HepG2 (cell line): ENCODE measurements around the gene GOLGA3. TPM values are rescaled to one million over a fixed set of nuclear protein-coding genes. Genes with fewer than 3 reads are reported as not detected.

ENCODE experiments used
- ETS1 ChIP-seq: sonication (generic); formaldehyde crosslinking; IDR thresholded peaks from 2 replicates; pipeline ENCODE4 v1.4.0; 2020; ENCODE audit warnings: missing genetic modification reagents
- GTF3A ChIP-seq: sonication (generic); formaldehyde crosslinking; conservative IDR thresholded peaks from 2 replicates; pipeline ENCODE4 v1.4.0; 2020; ENCODE audit warnings: mild to moderate bottlenecking, missing genetic modification reagents
- ISL2 ChIP-seq: sonication (generic); formaldehyde crosslinking; IDR thresholded peaks from 2 replicates; pipeline ENCODE4 v1.5.0; 2020; ENCODE audit warnings: missing genetic modification reagents
- KMT2A ChIP-seq: sonication (generic); formaldehyde crosslinking; IDR thresholded peaks from 2 replicates; pipeline ENCODE4 v1.4.0; 2020; ENCODE audit warnings: missing genetic modification reagents
- MED1 ChIP-seq: sonication (generic); formaldehyde crosslinking; IDR thresholded peaks from 2 replicates; pipeline ENCODE4 v1.4.0; 2020; ENCODE audit warnings: missing genetic modification reagents
- MEIS2 ChIP-seq: sonication (generic); formaldehyde crosslinking; IDR thresholded peaks from 2 replicates; pipeline ENCODE4 v1.9.0; 2021; ENCODE audit warnings: mild to moderate bottlenecking, missing genetic modification reagents
- PHF20 ChIP-seq: sonication (generic); formaldehyde crosslinking; IDR thresholded peaks from 2 replicates; pipeline ENCODE4 v1.5.0; 2020; ENCODE audit warnings: mild to moderate bottlenecking, missing genetic modification reagents
- SIX1 ChIP-seq: sonication (generic); formaldehyde crosslinking; IDR thresholded peaks from 2 replicates; pipeline ENCODE4 v1.4.0; 2020; ENCODE audit warnings: missing genetic modification reagents, borderline replicate concordance
- SNRNP70 ChIP-seq: fragments of 200-400 bp; formaldehyde crosslinking; IDR thresholded peaks from 2 replicates; pipeline ENCODE4 v1.6.1; 2017; ENCODE audit warnings: mild to moderate bottlenecking, low read depth, low read length, moderate library complexity
- THAP8 ChIP-seq: sonication (generic); formaldehyde crosslinking; IDR thresholded peaks from 2 replicates; pipeline ENCODE4 v1.5.1; 2020; ENCODE audit warnings: missing genetic modification reagents, mild to moderate bottlenecking, borderline replicate concordance
- ZBTB1 ChIP-seq: sonication (generic); formaldehyde crosslinking; IDR thresholded peaks from 2 replicates; pipeline ENCODE4 v1.4.0; 2020; ENCODE audit warnings: missing genetic modification reagents, borderline replicate concordance
- ZBTB44 ChIP-seq: sonication (generic); formaldehyde crosslinking; IDR thresholded peaks from 2 replicates; pipeline ENCODE4 v1.4.0; 2020; ENCODE audit warnings: missing genetic modification reagents
- ZHX2 ChIP-seq, 2 experiments: sonication (generic) in 1 of 2; formaldehyde crosslinking in 1 of 2; IDR thresholded peaks; 2 replicates each; pipeline versions ENCODE4 v1.6.1 to v1.9.0; 2014 to 2022; ENCODE audit warnings: antibody characterized with exemption in 1 of 2, borderline replicate concordance in 1 of 2, inconsistent platforms in 1 of 2, low read depth in 1 of 2, missing genetic modification reagents in 1 of 2
- ZNF556 ChIP-seq: sonication (generic); formaldehyde crosslinking; IDR thresholded peaks from 2 replicates; pipeline ENCODE4 v1.4.0; 2020; ENCODE audit warnings: mild to moderate bottlenecking, missing genetic modification reagents, borderline replicate concordance
- ZNF577 ChIP-seq: sonication (generic); formaldehyde crosslinking; IDR thresholded peaks from 2 replicates; pipeline ENCODE4 v1.4.0; 2020; ENCODE audit warnings: mild to moderate bottlenecking, low read depth, missing genetic modification reagents, borderline replicate concordance
- ZNF761 ChIP-seq: sonication (generic); formaldehyde crosslinking; conservative IDR thresholded peaks from 2 replicates; pipeline ENCODE4 v1.4.0; 2020; ENCODE audit warnings: mild to moderate bottlenecking, missing genetic modification reagents
- ZNF768 ChIP-seq: sonication (generic); formaldehyde crosslinking; IDR thresholded peaks from 2 replicates; pipeline ENCODE4 v1.4.0; 2020; ENCODE audit warnings: missing genetic modification reagents
- ZNF800 ChIP-seq: sonication (generic); formaldehyde crosslinking; IDR thresholded peaks from 2 replicates; pipeline ENCODE4 v1.4.0; 2020; ENCODE audit warnings: missing genetic modification reagents
- polyA plus RNA-seq, 8 experiments: library from polyadenylated mRNA; depleted of rRNA in 3 of 8; stranded (reverse) in 7 of 8; unstranded in 1 of 8; fragments of >200 nt; fragmentation: Illumina TruSeq in 4 of 8; extraction: Trizol in 4 of 8; gene quantifications; 2 replicates each; pipeline versions ENCODE4 v1.2.1 to v1.2.3, GENCODE V29; 2011 to 2016; ENCODE audit warnings: low read depth in 4 of 8, missing spikeins in 1 of 8, mixed read lengths in 1 of 8; ENCODE audit not compliant: insufficient read depth in 1 of 8
- total RNA-seq, 5 experiments: library from RNA; depleted of rRNA; stranded (reverse); fragments of >200 nt; fragmentation: Illumina TruSeq; extraction: Trizol; gene quantifications; 2 replicates each; pipeline ENCODE4 v1.2.3, GENCODE V29; 2016; ENCODE audit warnings: low read depth in 1 of 5

The GOLGA3 gene
- total and polyA plus RNA-seq, 2 of the 13 experiments (the other 11 are each of a cell fraction or from before 2014, with no cell fraction given), result 22.0 to 43.0 TPM

- TF ChIP-seq ZHX2 (IDR thresholded peaks at IDR 0.05; ENCODE audit: low read depth) (no peak), ZHX2 (CRISPR knock-in tag; IDR thresholded peaks at IDR 0.05; ENCODE audit: borderline replicate concordance) (no peak), MEIS2 (no peak), SIX1 (CRISPR knock-in tag) (no peak), ZNF768 (CRISPR knock-in tag) (peak; percentile 80), GTF3A (CRISPR knock-in tag) (no peak), ETS1 (CRISPR knock-in tag) (no peak), ZBTB1 (CRISPR knock-in tag) (no peak), MED1 (CRISPR knock-in tag) (no peak), PHF20 (peak; percentile 68), KMT2A (peak; percentile 84), ZBTB44 (CRISPR knock-in tag) (0 out of 2 replicates have a peak, but pooled peaks have one; percentile 40), ISL2 (CRISPR knock-in tag) (0 out of 2 replicates have a peak, but pooled peaks have one; percentile 21), ZNF761 (CRISPR knock-in tag) (no peak), SNRNP70 (no peak), ZNF556 (no peak), THAP8 (CRISPR knock-in tag) (no peak), ZNF577 (CRISPR knock-in tag) (no peak), ZNF800 (peak; percentile 85)
Measured at GRCh38 chr12:132761921-132762583, 66.6 kb downstream of the GOLGA3 start (continued).
